ENCODE measurements around the gene FKBP3. TPM values are rescaled to one million over a fixed set of nuclear protein-coding genes. Genes with fewer than 3 reads are reported as not detected.
"Not testable (repeated sequence)": the region's sequence is repeated elsewhere in the genome, so short reads cannot be mapped to it uniquely, and the experiment has no call there.

The FKBP3 gene
- total and polyA plus RNA-seq, 5 donors from 2014 or later, result 43.8 to 79.2 (median 63.6) TPM

- no peaks in the 10 kb centered on the region for H3K9me3 ChIP-seq (ENCODE audit: control insufficient read depth in 2 of 2, low read length in 2 of 2)
- Mint-ChIP-seq H3K4me1 (peaks cover 56 to 82% (median 73%) of the 10 kb centered on the region in 4 donors), H3K36me3 (peaks cover 11% of the 10 kb centered on the region), H3K27me3 (no peaks in the 10 kb centered on the region), H3K4me3 (peak overlapping the region; percentile 8 to 93 (median 74)), H3K27ac (peak overlapping the region; percentile 5 to 85 (median 58)), H3K9me3 (no peaks in the 10 kb centered on the region)
- DNase-seq (peak in 1 of 3 donors; percentile 56), ATAC-seq (ENCODE audit: low read depth in 2 of 2) (peak; percentile 73 to 76)
- H3K4me1 ChIP-seq (ENCODE audit: control insufficient read depth, insufficient read depth, low read length, poor library complexity, severe bottlenecking), result peaks cover 57% of the 10 kb centered on the region
- peak overlapping the region; percentile 18 for H3K27ac ChIP-seq (ENCODE audit: insufficient read depth, low read length, poor library complexity, severe bottlenecking)
- no peaks in the 10 kb centered on the region for H3K27me3 ChIP-seq (ENCODE audit: control insufficient read depth, insufficient read depth, low read length)
- H3K4me3 ChIP-seq (ENCODE audit: low read depth, low read length), result peak overlapping the region; percentile 29
- H3K36me3 ChIP-seq (ENCODE audit: control insufficient read depth, insufficient read depth, low read length), result peaks cover 3% of the 10 kb centered on the region
Measured at GRCh38 chr14:45089813-45090212, 44.5 kb downstream of the FKBP3 start.

- Mint-ChIP-seq H3K9me3 (no peaks in the 10 kb centered on the region), H3K36me3 (peaks cover 3% of the 10 kb centered on the region), H3K27ac (peak overlapping the region; percentile 87 to 98 (median 92)), H3K4me1 (peaks cover 42 to 67% (median 55%) of the 10 kb centered on the region in 4 donors), H3K4me3 (peak overlapping the region; percentile 93 to 100 (median 96)), H3K27me3 (peaks cover 6% of the 10 kb centered on the region)
- Histone ChIP-seq H3K4me3 (ENCODE audit: low read depth, low read length) (peak overlapping the region; percentile 92), H3K27ac (ENCODE audit: insufficient read depth, low read length, poor library complexity, severe bottlenecking) (peak overlapping the region; percentile 86), H3K36me3 (ENCODE audit: control insufficient read depth, insufficient read depth, low read length) (no peaks in the 10 kb centered on the region), H3K27me3 (ENCODE audit: control insufficient read depth, insufficient read depth, low read length) (no peaks in the 10 kb centered on the region), H3K9me3 (ENCODE audit: control insufficient read depth in 2 of 2, low read length in 2 of 2) (no peaks in the 10 kb centered on the region), H3K4me1 (ENCODE audit: control insufficient read depth, insufficient read depth, low read length, poor library complexity, severe bottlenecking) (peaks cover 61% of the 10 kb centered on the region)
- ATAC-seq (ENCODE audit: low read depth in 2 of 2), result no peak
- DNase-seq, result peak in 1 of 3 donors; percentile 35
Measured at GRCh38 chr14:45084946-45085346, 49.3 kb downstream of the FKBP3 start.

GRCh38 chr14:45083976-45084722, 50.1 kb downstream of the FKBP3 start, which contains the start of gene PRPF39:
Gene PRPF39, plus strand, starts transcription at chr14:45084116. Its CDS starts 11,124 bp downstream, at chr14:45095240.
- Histone ChIP-seq H3K27ac (ENCODE audit: insufficient read depth, low read length, poor library complexity, severe bottlenecking) (peak within 1 kb of the TSS; percentile 86), H3K4me1 (ENCODE audit: control insufficient read depth, insufficient read depth, low read length, poor library complexity, severe bottlenecking) (peaks cover 53% of the 10 kb centered on the region), H3K9me3 (ENCODE audit: control insufficient read depth in 2 of 2, low read length in 2 of 2) (no peaks in the 10 kb centered on the region), H3K36me3 (ENCODE audit: control insufficient read depth, insufficient read depth, low read length) (no peaks in the 10 kb centered on the region), H3K4me3 (ENCODE audit: low read depth, low read length) (peak within 1 kb of the TSS; percentile 92), H3K27me3 (ENCODE audit: control insufficient read depth, insufficient read depth, low read length) (no peaks in the 10 kb centered on the region)
- Mint-ChIP-seq H3K36me3 (peaks cover 3% of the 10 kb centered on the region), H3K9me3 (no peaks in the 10 kb centered on the region), H3K4me3 (peak within 1 kb of the TSS; percentile 93 to 100 (median 96)), H3K27ac (peak within 1 kb of the TSS; percentile 92 to 98 (median 96)), H3K27me3 (peaks cover 10% of the 10 kb centered on the region), H3K4me1 (peaks cover 35 to 59% (median 47%) of the 10 kb centered on the region in 4 donors)
- peak; percentile 93 to 95 (median 94) for DNase-seq
- peak; percentile 95 to 96 for ATAC-seq (ENCODE audit: low read depth in 2 of 2)

- Mint-ChIP-seq H3K27me3 (peaks cover 10% of the 10 kb centered on the region), H3K36me3 (peaks cover 3% of the 10 kb centered on the region), H3K27ac (peak overlapping the region; percentile 14 to 92 (median 70)), H3K4me1 (peaks cover 30 to 53% (median 44%) of the 10 kb centered on the region in 4 donors), H3K4me3 (peak overlapping the region; percentile 93 to 100 (median 96)), H3K9me3 (no peaks in the 10 kb centered on the region)
- DNase-seq (no peak), ATAC-seq (ENCODE audit: low read depth in 2 of 2) (no peak)
- peak overlapping the region; percentile 86 for H3K27ac ChIP-seq (ENCODE audit: insufficient read depth, low read length, poor library complexity, severe bottlenecking)
- no peaks in the 10 kb centered on the region for H3K27me3 ChIP-seq (ENCODE audit: control insufficient read depth, insufficient read depth, low read length)
- H3K4me1 ChIP-seq (ENCODE audit: control insufficient read depth, insufficient read depth, low read length, poor library complexity, severe bottlenecking), result peaks cover 47% of the 10 kb centered on the region
- H3K9me3 ChIP-seq (ENCODE audit: control insufficient read depth in 2 of 2, low read length in 2 of 2), result no peaks in the 10 kb centered on the region
- H3K36me3 ChIP-seq (ENCODE audit: control insufficient read depth, insufficient read depth, low read length), result no peaks in the 10 kb centered on the region
- peak overlapping the region; percentile 92 for H3K4me3 ChIP-seq (ENCODE audit: low read depth, low read length)
Measured at GRCh38 chr14:45083617-45083975, 50.7 kb downstream of the FKBP3 start.

GRCh38 chr14:45082420-45082819, 51.9 kb downstream of the FKBP3 start:
- no peaks in the 10 kb centered on the region for H3K9me3 Mint-ChIP-seq
- no peak overlapping the region for H3K27ac ChIP-seq (ENCODE audit: insufficient read depth, low read length, poor library complexity, severe bottlenecking)
- peaks cover 37% of the 10 kb centered on the region for H3K4me1 ChIP-seq (ENCODE audit: control insufficient read depth, insufficient read depth, low read length, poor library complexity, severe bottlenecking)
- H3K36me3 ChIP-seq (ENCODE audit: control insufficient read depth, insufficient read depth, low read length), result no peaks in the 10 kb centered on the region
- peak overlapping the region in 3 of 4 donors; percentile 36 to 100 (median 93) for H3K4me3 Mint-ChIP-seq
- H3K27me3 ChIP-seq (ENCODE audit: control insufficient read depth, insufficient read depth, low read length), result no peaks in the 10 kb centered on the region
- peaks cover 23 to 41% (median 35%) of the 10 kb centered on the region in 4 donors for H3K4me1 Mint-ChIP-seq
- H3K27ac Mint-ChIP-seq, result peak overlapping the region in 1 of 3 donors; percentile 92
- peaks cover 3% of the 10 kb centered on the region for H3K36me3 Mint-ChIP-seq
- peaks cover 10% of the 10 kb centered on the region for H3K27me3 Mint-ChIP-seq
- H3K4me3 ChIP-seq (ENCODE audit: low read depth, low read length), result no peak overlapping the region
- ATAC-seq (ENCODE audit: low read depth in 2 of 2) (no peak), DNase-seq (no peak)
- no peaks in the 10 kb centered on the region for H3K9me3 ChIP-seq (ENCODE audit: control insufficient read depth in 2 of 2, low read length in 2 of 2)

GRCh38 chr14:45081096-45081495, 53.2 kb downstream of the FKBP3 start:
- H3K9me3 Mint-ChIP-seq; H3K9me3 ChIP-seq (ENCODE audit: control insufficient read depth in 2 of 2, low read length in 2 of 2); H3K27ac ChIP-seq (ENCODE audit: insufficient read depth, low read length, poor library complexity, severe bottlenecking); H3K36me3 ChIP-seq (ENCODE audit: control insufficient read depth, insufficient read depth, low read length); H3K36me3 Mint-ChIP-seq; ATAC-seq (ENCODE audit: low read depth in 2 of 2); H3K27me3 ChIP-seq (ENCODE audit: control insufficient read depth, insufficient read depth, low read length); H3K4me3 ChIP-seq (ENCODE audit: low read depth, low read length); DNase-seq: not testable (repeated sequence)
- peaks cover 24% of the 10 kb centered on the region for H3K4me1 ChIP-seq (ENCODE audit: control insufficient read depth, insufficient read depth, low read length, poor library complexity, severe bottlenecking)
- Mint-ChIP-seq H3K27me3 (peaks cover 10% of the 10 kb centered on the region), H3K4me1 (peaks cover 13 to 28% (median 22%) of the 10 kb centered on the region in 4 donors), H3K4me3 (peak overlapping the region in 1 of 4 donors; percentile 21), H3K27ac (peak overlapping the region in 1 of 3 donors; percentile 67)

GRCh38 chr14:45080416-45080968, 53.8 kb downstream of the FKBP3 start:
- not testable (repeated sequence) for H3K9me3 Mint-ChIP-seq; H3K36me3 Mint-ChIP-seq; H3K4me3 Mint-ChIP-seq; ATAC-seq (ENCODE audit: low read depth in 2 of 2); DNase-seq; H3K27ac ChIP-seq (ENCODE audit: insufficient read depth, low read length, poor library complexity, severe bottlenecking); H3K27me3 ChIP-seq (ENCODE audit: control insufficient read depth, insufficient read depth, low read length); H3K4me3 ChIP-seq (ENCODE audit: low read depth, low read length); H3K9me3 ChIP-seq (ENCODE audit: control insufficient read depth in 2 of 2, low read length in 2 of 2); H3K36me3 ChIP-seq (ENCODE audit: control insufficient read depth, insufficient read depth, low read length); H3K27ac Mint-ChIP-seq
- Mint-ChIP-seq H3K27me3 (peaks cover 10% of the 10 kb centered on the region), H3K4me1 (peaks cover 11 to 22% (median 17%) of the 10 kb centered on the region in 4 donors)
- H3K4me1 ChIP-seq (ENCODE audit: control insufficient read depth, insufficient read depth, low read length, poor library complexity, severe bottlenecking), result peaks cover 18% of the 10 kb centered on the region

Data from CD4-positive, CD25-positive, alpha-beta regulatory T cell (primary cell).